ENCODE data around the gene EIF4A2. TPM values are rescaled to one million over a fixed set of nuclear protein-coding genes. Genes with fewer than 3 reads are reported as not detected.

The EIF4A2 gene
- total and polyA plus RNA-seq, 9 of the 15 experiments (the other 6 are each of a cell fraction or from before 2014, with no cell fraction given) = 307 to 754 (median 435) TPM

- TF ChIP-seq SNRNP70 (optimal IDR thresholded peaks at IDR 0.05; ENCODE audit: low read depth, low read length) = no peak
- peak; percentile 97 for TF ChIP-seq CBX1 (IDR thresholded peaks at IDR 0.05; ENCODE audit: low read depth)
- peak; percentile 99 for TF ChIP-seq MTA3 (IDR thresholded peaks at IDR 0.05; ENCODE audit: borderline replicate concordance)
- TF ChIP-seq GATAD2A (IDR thresholded peaks at IDR 0.05) = peak; percentile 12; the same call in 1 of the 2 replicates
- peak; percentile 53; the same call in 1 of the 2 replicates for TF ChIP-seq SOX6 (IDR thresholded peaks at IDR 0.05)
- no peak for TF ChIP-seq RBM15 (IDR thresholded peaks at IDR 0.05; ENCODE audit: insufficient read depth, low read length)
- TF ChIP-seq CHD4 (IDR thresholded peaks at IDR 0.05; ENCODE audit: insufficient read depth, insufficient replicate concordance, low read depth, low read length, poor library complexity, severe bottlenecking) = no peak
- TF ChIP-seq TFAP4 (CRISPR knock-in tag; IDR thresholded peaks at IDR 0.05; ENCODE audit: borderline replicate concordance) = peak; percentile 73; the same call in 1 of the 2 replicates
- TF ChIP-seq CEBPB (tag; IDR thresholded peaks at IDR 0.05) = no peak
- TF ChIP-seq ZNF146 (CRISPR knock-in tag; IDR thresholded peaks at IDR 0.05; ENCODE audit: unreplicated experiment) = no peak
- no peak for TF ChIP-seq ZNF239 (CRISPR knock-in tag; IDR thresholded peaks at IDR 0.05)
- TF ChIP-seq SREBF2 (CRISPR knock-in tag; IDR thresholded peaks at IDR 0.05) = no peak
- TF ChIP-seq STAG1 (CRISPR knock-in tag; IDR thresholded peaks at IDR 0.05; ENCODE audit: borderline replicate concordance) = no peak
- TF ChIP-seq GTF2A2 (tag; IDR thresholded peaks at IDR 0.05) = peak; percentile 100
- TF ChIP-seq LEF1 (IDR thresholded peaks at IDR 0.05) = peak; percentile 77
- no peak for TF ChIP-seq E2F4 (CRISPR knock-in tag; IDR thresholded peaks at IDR 0.05; ENCODE audit: low read depth)
- TF ChIP-seq THAP12 (CRISPR knock-in tag; IDR thresholded peaks at IDR 0.05) = peak; percentile 48; the same call in 1 of the 2 replicates
- TF ChIP-seq HDGF (IDR thresholded peaks at IDR 0.05) = no peak
- TF ChIP-seq, protein P1, sequence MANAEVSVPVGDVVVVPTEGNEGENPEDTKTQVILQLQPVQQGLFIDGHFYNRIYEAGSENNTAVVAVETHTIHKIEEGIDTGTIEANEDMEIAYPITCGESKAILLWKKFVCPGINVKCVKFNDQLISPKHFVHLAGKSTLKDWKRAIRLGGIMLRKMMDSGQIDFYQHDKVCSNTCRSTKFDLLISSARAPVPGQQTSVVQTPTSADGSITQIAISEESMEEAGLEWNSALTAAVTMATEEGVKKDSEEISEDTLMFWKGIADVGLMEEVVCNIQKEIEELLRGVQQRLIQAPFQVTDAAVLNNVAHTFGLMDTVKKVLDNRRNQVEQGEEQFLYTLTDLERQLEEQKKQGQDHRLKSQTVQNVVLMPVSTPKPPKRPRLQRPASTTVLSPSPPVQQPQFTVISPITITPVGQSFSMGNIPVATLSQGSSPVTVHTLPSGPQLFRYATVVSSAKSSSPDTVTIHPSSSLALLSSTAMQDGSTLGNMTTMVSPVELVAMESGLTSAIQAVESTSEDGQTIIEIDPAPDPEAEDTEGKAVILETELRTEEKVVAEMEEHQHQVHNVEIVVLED (CRISPR knock-in tag; IDR thresholded peaks at IDR 0.05) = peak; percentile 70
- TF ChIP-seq ZNF696 (CRISPR knock-in tag; conservative IDR thresholded peaks at IDR 0.05) = no peak
- no peak for TF ChIP-seq DACH1 (IDR thresholded peaks at IDR 0.05; ENCODE audit: partially characterized antibody)
Observed at GRCh38 chr3:186783058-186783730, at the start of gene EIF4A2 (continued).

Measured in K562 (cell line).